Effector CD4-positive, alpha-beta T cell (primary cell): ENCODE measurements around the gene NAIF1.
A peak's percentile ranks its signal among the peaks of the same experiment; 100 is the strongest.
"Not testable (repeated sequence)": the region's sequence is repeated elsewhere in the genome, so short reads cannot be mapped to it uniquely, and the experiment has no call there.

Experiments
- DNase-seq: peaks from one replicate; pipeline ENCODE4 v3.0.0-alpha.2; 2020

Gene NAIF1

GRCh38 chr9:128057724-128058409 lies 9.3 kb downstream of the NAIF1 start:
- no peak for DNase-seq

GRCh38 chr9:128056887-128057723 lies 10.0 kb downstream of the NAIF1 start:
- no peak for DNase-seq

GRCh38 chr9:128056086-128056485 lies 11.0 kb downstream of the NAIF1 start:
- no peak for DNase-seq

GRCh38 chr9:128055344-128056040 lies 11.6 kb downstream of the NAIF1 start:
- no peak for DNase-seq

GRCh38 chr9:128054087-128054486 lies 13.0 kb downstream of the NAIF1 start:
- DNase-seq, result no peak

GRCh38 chr9:128053560-128053959 lies 13.6 kb downstream of the NAIF1 start:
- DNase-seq, result no peak

GRCh38 chr9:128051932-128052709 lies 15.0 kb downstream of the NAIF1 start:
- DNase-seq, result no peak

GRCh38 chr9:128049843-128050242 lies 17.3 kb downstream of the NAIF1 start:
- DNase-seq, result no peak

- no peak for DNase-seq
Observed at GRCh38 chr9:128048663-128049062, 18.5 kb downstream of the NAIF1 start.

- DNase-seq, result no peak
Observed at GRCh38 chr9:128047231-128047630, 19.9 kb downstream of the NAIF1 start.

- no peak for DNase-seq
Observed at GRCh38 chr9:128045831-128046230, 21.3 kb downstream of the NAIF1 start.

- DNase-seq, result not testable (repeated sequence)
Observed at GRCh38 chr9:128045409-128045808, 21.7 kb downstream of the NAIF1 start.

- no peak for DNase-seq
Observed at GRCh38 chr9:128043467-128043868, 23.7 kb downstream of the NAIF1 start.

GRCh38 chr9:128042043-128042442 lies 25.1 kb downstream of the NAIF1 start:
- DNase-seq, result no peak

GRCh38 chr9:128040783-128041182 lies 26.3 kb downstream of the NAIF1 start:
- DNase-seq, result not testable (repeated sequence)

- DNase-seq, result not testable (repeated sequence)
Observed at GRCh38 chr9:128036522-128036921, 30.6 kb downstream of the NAIF1 start.

GRCh38 chr9:128034821-128035652 lies 32.1 kb downstream of the NAIF1 start:
- DNase-seq, result peak; percentile 56

- DNase-seq, result peak; percentile 9
Observed at GRCh38 chr9:128033609-128034008, 33.5 kb downstream of the NAIF1 start.

GRCh38 chr9:128027705-128028104 lies 39.4 kb downstream of the NAIF1 start:
- no peak for DNase-seq

GRCh38 chr9:128026773-128027541 lies 40.2 kb downstream of the NAIF1 start:
- DNase-seq, result peak; percentile 51

GRCh38 chr9:128026255-128026772 lies 40.8 kb downstream of the NAIF1 start:
- DNase-seq, result peak; percentile 84
